Activated CD4-positive, alpha-beta memory T cell treated with anti-CD3 and anti-CD28 coated beads for 36 hours (primary cell): Measurements from ENCODE around the gene COL18A1. TPM values are rescaled to one million over a fixed set of nuclear protein-coding genes. Genes with fewer than 3 reads are reported as not detected.

Experiments used
- CTCF ChIA-PET: fragments of 350-600 bp; sonication (Branson Sonifier 250); formaldehyde crosslinking; loops from one replicate; lab custom pipeline; 2021; ENCODE audit warnings: antibody characterized with exemption, inconsistent platforms; lab: Charles Lee
- POLR2A ChIA-PET: fragments of 350-600 bp; sonication (Branson Sonifier 250); formaldehyde crosslinking; loops from one replicate; lab custom pipeline; 2021; ENCODE audit warnings: antibody characterized with exemption; lab: Charles Lee
- DNase-seq: peaks from one replicate; pipeline ENCODE4 v3.0.0-alpha.2; 2020
- H3K27ac Mint-ChIP-seq: one replicate; pipeline ENCODE4 v1.8.0; 2021; ENCODE audit warnings: mixed read lengths
- H3K27me3 Mint-ChIP-seq: one replicate; pipeline ENCODE4 v1.8.0; 2021; ENCODE audit warnings: mixed read lengths
- H3K36me3 Mint-ChIP-seq: one replicate; pipeline ENCODE4 v1.8.0; 2021; ENCODE audit warnings: mixed read lengths
- H3K4me1 Mint-ChIP-seq: one replicate; pipeline ENCODE4 v1.8.0; 2021; ENCODE audit warnings: low read depth, mixed read lengths
- H3K4me3 Mint-ChIP-seq: one replicate; pipeline ENCODE4 v1.8.0; 2021; ENCODE audit warnings: mild to moderate bottlenecking, mixed read lengths
- H3K9me3 Mint-ChIP-seq: one replicate; pipeline ENCODE4 v1.8.0; 2021; ENCODE audit warnings: mixed read lengths
- intact Hi-C: fragments of 100-400 bp; cut with micrococcal nuclease; formaldehyde crosslinking; loops from one replicate; pipeline ENCODE4 v1.15.1; 2023
- total RNA-seq, 2 experiments: library from RNA; stranded (reverse); gene quantifications; one replicate each; pipeline ENCODE4 v1.2.3, GENCODE V29; 2021

Gene COL18A1
- total RNA-seq, 2 experiments from 2014 or later, result 4.5 TPM

GRCh38 chr21:45371655-45372054 lies 33.3 kb upstream of the COL18A1 start:
- POLR2A ChIA-PET, result no interaction called here
- Mint-ChIP-seq H3K27me3 (peaks cover 4% of the 10 kb centered on the region), H3K4me3 (no peak overlapping the region), H3K9me3 (no peaks in the 10 kb centered on the region), H3K27ac (no peak overlapping the region), H3K36me3 (no peaks in the 10 kb centered on the region), H3K4me1 (peaks cover 5% of the 10 kb centered on the region)
- intact Hi-C loops, result no loop called here
- CTCF ChIA-PET, result no interaction called here
- no peak for DNase-seq

- Mint-ChIP-seq H3K27me3 (peaks cover 4% of the 10 kb centered on the region), H3K4me1 (peaks cover 5% of the 10 kb centered on the region), H3K4me3 (no peak overlapping the region), H3K9me3 (no peaks in the 10 kb centered on the region), H3K27ac (no peak overlapping the region), H3K36me3 (no peaks in the 10 kb centered on the region)
- intact Hi-C loops, result no loop called here
- no peak for DNase-seq
- ChIA-PET POLR2A (no interaction called here), CTCF (no interaction called here)
Measured at GRCh38 chr21:45372732-45373355, 32.1 kb upstream of the COL18A1 start.

GRCh38 chr21:45373991-45374816 lies 30.8 kb upstream of the COL18A1 start:
- POLR2A ChIA-PET, result no interaction called here
- H3K9me3 Mint-ChIP-seq, result no peaks in the 10 kb centered on the region
- CTCF ChIA-PET, result no interaction called here
- H3K36me3 Mint-ChIP-seq, result no peaks in the 10 kb centered on the region
- H3K27me3 Mint-ChIP-seq, result peaks cover 6% of the 10 kb centered on the region
- peaks cover 5% of the 10 kb centered on the region for H3K4me1 Mint-ChIP-seq
- intact Hi-C loops, result no loop called here
- H3K4me3 Mint-ChIP-seq, result no peak overlapping the region
- H3K27ac Mint-ChIP-seq, result no peak overlapping the region
- DNase-seq, result no peak

GRCh38 chr21:45374826-45375455 lies 30.0 kb upstream of the COL18A1 start:
- Mint-ChIP-seq H3K4me1 (peaks cover 5% of the 10 kb centered on the region), H3K9me3 (no peaks in the 10 kb centered on the region), H3K4me3 (no peak overlapping the region), H3K27me3 (peaks cover 11% of the 10 kb centered on the region), H3K36me3 (no peaks in the 10 kb centered on the region), H3K27ac (no peak overlapping the region)
- no peak for DNase-seq
- ChIA-PET CTCF (no interaction called here), POLR2A (no interaction called here)
- intact Hi-C loops, result no loop called here

- intact Hi-C loops, result no loop called here
- Mint-ChIP-seq H3K4me1 (no peaks in the 10 kb centered on the region), H3K4me3 (no peak overlapping the region), H3K9me3 (no peaks in the 10 kb centered on the region), H3K27me3 (peaks cover 17% of the 10 kb centered on the region), H3K27ac (no peak overlapping the region), H3K36me3 (no peaks in the 10 kb centered on the region)
- DNase-seq, result no peak
- CTCF ChIA-PET, result no interaction called here
- POLR2A ChIA-PET, result no interaction called here
Measured at GRCh38 chr21:45376459-45377324, 28.3 kb upstream of the COL18A1 start.

- POLR2A ChIA-PET, result no interaction called here
Measured at GRCh38 chr21:45377325-45377709, 27.6 kb upstream of the COL18A1 start.

GRCh38 chr21:45377866-45378257 lies 27.1 kb upstream of the COL18A1 start:
- Mint-ChIP-seq H3K4me1 (no peaks in the 10 kb centered on the region), H3K4me3 (no peak overlapping the region), H3K36me3 (no peaks in the 10 kb centered on the region), H3K9me3 (no peaks in the 10 kb centered on the region), H3K27me3 (peaks cover 23% of the 10 kb centered on the region), H3K27ac (no peak overlapping the region)
- ChIA-PET POLR2A (no interaction called here), CTCF (no interaction called here)
- DNase-seq, result no peak
- intact Hi-C loops, result no loop called here

More at GRCh38 chr21:45377325-45377709, 27.6 kb upstream of the COL18A1 start:
- Mint-ChIP-seq H3K27ac (no peak overlapping the region), H3K4me3 (no peak overlapping the region), H3K36me3 (no peaks in the 10 kb centered on the region), H3K27me3 (peaks cover 18% of the 10 kb centered on the region), H3K4me1 (no peaks in the 10 kb centered on the region), H3K9me3 (no peaks in the 10 kb centered on the region)
- intact Hi-C loops, result no loop called here
- CTCF ChIA-PET, result no interaction called here
- no peak for DNase-seq

GRCh38 chr21:45378258-45378966 lies 26.6 kb upstream of the COL18A1 start:
- no peak overlapping the region for H3K4me3 Mint-ChIP-seq
- no peak overlapping the region for H3K27ac Mint-ChIP-seq
- ChIA-PET POLR2A (no interaction called here), CTCF (no interaction called here)
- H3K27me3 Mint-ChIP-seq, result peaks cover 24% of the 10 kb centered on the region
- no peak for DNase-seq
- no peaks in the 10 kb centered on the region for H3K36me3 Mint-ChIP-seq
- no peaks in the 10 kb centered on the region for H3K4me1 Mint-ChIP-seq
- intact Hi-C loops, result no loop called here
- no peaks in the 10 kb centered on the region for H3K9me3 Mint-ChIP-seq

- peaks cover 24% of the 10 kb centered on the region for H3K27me3 Mint-ChIP-seq
- intact Hi-C loops, result no loop called here
- no peak for DNase-seq
- no peak overlapping the region for H3K27ac Mint-ChIP-seq
- H3K4me3 Mint-ChIP-seq, result no peak overlapping the region
- no peaks in the 10 kb centered on the region for H3K36me3 Mint-ChIP-seq
- H3K9me3 Mint-ChIP-seq, result no peaks in the 10 kb centered on the region
- ChIA-PET CTCF (no interaction called here), POLR2A (no interaction called here)
- H3K4me1 Mint-ChIP-seq, result no peaks in the 10 kb centered on the region
Measured at GRCh38 chr21:45379171-45379900, 25.6 kb upstream of the COL18A1 start.

- Mint-ChIP-seq H3K27ac (no peak overlapping the region), H3K9me3 (no peaks in the 10 kb centered on the region)
Measured at GRCh38 chr21:45379901-45380330, 25.0 kb upstream of the COL18A1 start.

GRCh38 chr21:45380566-45380965 lies 24.4 kb upstream of the COL18A1 start:
- peaks cover 23% of the 10 kb centered on the region for H3K27me3 Mint-ChIP-seq
- H3K36me3 Mint-ChIP-seq, result no peaks in the 10 kb centered on the region
- ChIA-PET POLR2A (no interaction called here), CTCF (no interaction called here)
- H3K4me1 Mint-ChIP-seq, result no peaks in the 10 kb centered on the region
- DNase-seq, result no peak
- no peak overlapping the region for H3K27ac Mint-ChIP-seq
- intact Hi-C loops, result no loop called here
- H3K4me3 Mint-ChIP-seq, result no peak overlapping the region
- H3K9me3 Mint-ChIP-seq, result no peaks in the 10 kb centered on the region

More at GRCh38 chr21:45379901-45380330, 25.0 kb upstream of the COL18A1 start:
- no peak overlapping the region for H3K4me3 Mint-ChIP-seq
- DNase-seq, result no peak
- intact Hi-C loops, result no loop called here
- ChIA-PET CTCF (no interaction called here), POLR2A (no interaction called here)
- peaks cover 21% of the 10 kb centered on the region for H3K27me3 Mint-ChIP-seq
- H3K4me1 Mint-ChIP-seq, result no peaks in the 10 kb centered on the region
- no peaks in the 10 kb centered on the region for H3K36me3 Mint-ChIP-seq
